Prostate gland (tissue), 2 donors: ENCODE measurements around the gene SOX30.

Experiments used
- POLR2A ChIP-seq: fragments of 450-650 bp; IDR thresholded peaks from one replicate; pipeline ENCODE4 v1.6.1; 2016; ENCODE audit warnings: antibody characterized with exemption, mild to moderate bottlenecking
- TF ChIP-seq, protein P1 (sequence below), 4 experiments: fragments of 200-600 bp in 2 of 4; fragments of 450-650 bp in 2 of 4; sonication (generic) in 2 of 4; IDR thresholded peaks; 1 replicate in 3 of 4; 2 replicates in 1 of 4; pipeline ENCODE4 v1.5.1; 2016 to 2019; ENCODE audit warnings: antibody characterized with exemption in 4 of 4, mild to moderate bottlenecking in 2 of 4, moderate library complexity in 2 of 4

DNA sequence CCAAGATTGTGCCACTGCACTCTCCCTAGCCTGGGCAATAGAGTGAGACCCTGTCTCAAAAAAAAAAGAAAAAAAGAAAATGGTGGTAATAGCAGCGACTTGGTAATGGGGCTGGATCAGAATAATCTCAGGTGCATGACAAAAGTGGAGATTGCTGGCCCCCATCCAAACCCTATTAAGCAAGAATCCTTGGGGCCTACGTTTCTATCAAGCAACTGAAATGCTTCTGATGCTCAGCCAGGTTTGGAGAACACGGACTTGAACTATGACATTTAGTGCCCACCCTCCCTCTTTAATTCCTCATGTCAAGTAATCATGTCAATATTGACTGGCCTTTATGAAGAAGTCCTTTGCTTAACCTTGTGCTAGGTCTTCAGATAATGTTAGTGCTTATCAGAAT lies 25.7 kb upstream of the SOX30 start:
- TF ChIP-seq, protein P1, sequence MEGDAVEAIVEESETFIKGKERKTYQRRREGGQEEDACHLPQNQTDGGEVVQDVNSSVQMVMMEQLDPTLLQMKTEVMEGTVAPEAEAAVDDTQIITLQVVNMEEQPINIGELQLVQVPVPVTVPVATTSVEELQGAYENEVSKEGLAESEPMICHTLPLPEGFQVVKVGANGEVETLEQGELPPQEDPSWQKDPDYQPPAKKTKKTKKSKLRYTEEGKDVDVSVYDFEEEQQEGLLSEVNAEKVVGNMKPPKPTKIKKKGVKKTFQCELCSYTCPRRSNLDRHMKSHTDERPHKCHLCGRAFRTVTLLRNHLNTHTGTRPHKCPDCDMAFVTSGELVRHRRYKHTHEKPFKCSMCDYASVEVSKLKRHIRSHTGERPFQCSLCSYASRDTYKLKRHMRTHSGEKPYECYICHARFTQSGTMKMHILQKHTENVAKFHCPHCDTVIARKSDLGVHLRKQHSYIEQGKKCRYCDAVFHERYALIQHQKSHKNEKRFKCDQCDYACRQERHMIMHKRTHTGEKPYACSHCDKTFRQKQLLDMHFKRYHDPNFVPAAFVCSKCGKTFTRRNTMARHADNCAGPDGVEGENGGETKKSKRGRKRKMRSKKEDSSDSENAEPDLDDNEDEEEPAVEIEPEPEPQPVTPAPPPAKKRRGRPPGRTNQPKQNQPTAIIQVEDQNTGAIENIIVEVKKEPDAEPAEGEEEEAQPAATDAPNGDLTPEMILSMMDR (IDR thresholded peaks at IDR 0.05): no peak
- TF ChIP-seq POLR2A: no peak
